Measurements from ENCODE around the gene ATOH8. TPM values are rescaled to one million over a fixed set of nuclear protein-coding genes. Genes with fewer than 3 reads are reported as not detected.

ATOH8 gene
- polyA plus RNA-seq, 1 of the 3 experiments (the other 2 are of a cell fraction), result 5.6 TPM

DNA sequence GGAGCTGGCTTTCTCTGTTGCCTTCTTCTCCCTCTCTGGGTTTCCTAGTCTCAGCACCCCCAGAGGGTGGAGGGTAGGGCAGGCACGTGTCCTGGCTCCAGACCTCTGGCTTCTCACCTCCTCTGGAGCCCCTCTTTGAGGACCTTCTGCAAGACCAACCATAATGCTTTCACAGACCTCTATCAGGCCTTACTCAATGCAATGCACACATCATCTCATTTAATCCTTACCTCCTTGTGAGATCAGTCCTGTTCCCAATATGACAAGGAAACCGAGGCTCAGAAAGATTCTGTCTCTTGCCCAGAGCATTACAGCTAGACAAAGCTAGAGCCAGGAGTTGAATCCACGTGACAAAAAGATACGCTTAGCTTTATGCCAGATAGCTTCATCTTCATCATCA, 8.2 kb downstream of the ATOH8 start:
- 93% methylated on average over 4 of the region's 4 CpGs for whole genome bisulfite sequencing (ENCODE audit: low lambda C conversion rate)
- TF ChIP-seq EZH2phosphoT487 (IDR thresholded peaks at IDR 0.05; ENCODE audit: borderline replicate concordance, low read depth), result no peak
- TF ChIP-seq, protein P1, sequence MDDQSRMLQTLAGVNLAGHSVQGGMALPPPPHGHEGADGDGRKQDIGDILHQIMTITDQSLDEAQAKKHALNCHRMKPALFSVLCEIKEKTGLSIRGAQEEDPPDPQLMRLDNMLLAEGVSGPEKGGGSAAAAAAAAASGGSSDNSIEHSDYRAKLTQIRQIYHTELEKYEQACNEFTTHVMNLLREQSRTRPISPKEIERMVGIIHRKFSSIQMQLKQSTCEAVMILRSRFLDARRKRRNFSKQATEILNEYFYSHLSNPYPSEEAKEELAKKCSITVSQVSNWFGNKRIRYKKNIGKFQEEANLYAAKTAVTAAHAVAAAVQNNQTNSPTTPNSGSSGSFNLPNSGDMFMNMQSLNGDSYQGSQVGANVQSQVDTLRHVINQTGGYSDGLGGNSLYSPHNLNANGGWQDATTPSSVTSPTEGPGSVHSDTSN (IDR thresholded peaks at IDR 0.05), result no peak
- TF ChIP-seq, protein P2, sequence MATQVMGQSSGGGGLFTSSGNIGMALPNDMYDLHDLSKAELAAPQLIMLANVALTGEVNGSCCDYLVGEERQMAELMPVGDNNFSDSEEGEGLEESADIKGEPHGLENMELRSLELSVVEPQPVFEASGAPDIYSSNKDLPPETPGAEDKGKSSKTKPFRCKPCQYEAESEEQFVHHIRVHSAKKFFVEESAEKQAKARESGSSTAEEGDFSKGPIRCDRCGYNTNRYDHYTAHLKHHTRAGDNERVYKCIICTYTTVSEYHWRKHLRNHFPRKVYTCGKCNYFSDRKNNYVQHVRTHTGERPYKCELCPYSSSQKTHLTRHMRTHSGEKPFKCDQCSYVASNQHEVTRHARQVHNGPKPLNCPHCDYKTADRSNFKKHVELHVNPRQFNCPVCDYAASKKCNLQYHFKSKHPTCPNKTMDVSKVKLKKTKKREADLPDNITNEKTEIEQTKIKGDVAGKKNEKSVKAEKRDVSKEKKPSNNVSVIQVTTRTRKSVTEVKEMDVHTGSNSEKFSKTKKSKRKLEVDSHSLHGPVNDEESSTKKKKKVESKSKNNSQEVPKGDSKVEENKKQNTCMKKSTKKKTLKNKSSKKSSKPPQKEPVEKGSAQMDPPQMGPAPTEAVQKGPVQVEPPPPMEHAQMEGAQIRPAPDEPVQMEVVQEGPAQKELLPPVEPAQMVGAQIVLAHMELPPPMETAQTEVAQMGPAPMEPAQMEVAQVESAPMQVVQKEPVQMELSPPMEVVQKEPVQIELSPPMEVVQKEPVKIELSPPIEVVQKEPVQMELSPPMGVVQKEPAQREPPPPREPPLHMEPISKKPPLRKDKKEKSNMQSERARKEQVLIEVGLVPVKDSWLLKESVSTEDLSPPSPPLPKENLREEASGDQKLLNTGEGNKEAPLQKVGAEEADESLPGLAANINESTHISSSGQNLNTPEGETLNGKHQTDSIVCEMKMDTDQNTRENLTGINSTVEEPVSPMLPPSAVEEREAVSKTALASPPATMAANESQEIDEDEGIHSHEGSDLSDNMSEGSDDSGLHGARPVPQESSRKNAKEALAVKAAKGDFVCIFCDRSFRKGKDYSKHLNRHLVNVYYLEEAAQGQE (IDR thresholded peaks at IDR 0.05; ENCODE audit: low read depth, low read length), result no peak
- TF ChIP-seq CHD2 (IDR thresholded peaks at IDR 0.05; ENCODE audit: low read length, partially characterized antibody), result no peak
- TF ChIP-seq RXRA (IDR thresholded peaks at IDR 0.05; ENCODE audit: borderline replicate concordance, low read depth), result no peak
- TF ChIP-seq SMC3 (IDR thresholded peaks at IDR 0.05; ENCODE audit: low read depth, low read length), result no peak
- no peak for TF ChIP-seq CTCF (IDR thresholded peaks at IDR 0.05)
- TF ChIP-seq MXI1 (IDR thresholded peaks at IDR 0.05; ENCODE audit: low read depth, low read length), result no peak
- no peak for TF ChIP-seq RAD21 (IDR thresholded peaks at IDR 0.05; ENCODE audit: low read length)
- H3K9me2 ChIP-seq, result no peaks in the 10 kb centered on the region
- no peak overlapping the region for H2AFZ ChIP-seq (ENCODE audit: low read depth)
- H3K9ac ChIP-seq, result no peak overlapping the region
- H3K4me1 ChIP-seq (ENCODE audit: control insufficient read depth in 1 of 2, insufficient read depth in 2 of 2, low read depth in 1 of 2, low read length in 1 of 2), result peaks cover 5 to 31% of the 10 kb centered on the region in 2 experiments; a peak in 2 of 4 replicates
- peaks cover 74% of the 10 kb centered on the region for H4K20me1 ChIP-seq (ENCODE audit: insufficient read depth)
- peaks cover 11% of the 10 kb centered on the region for H3F3A ChIP-seq (replicated peaks; ENCODE audit: insufficient read depth)
- no peak overlapping the region for H3K27ac ChIP-seq (ENCODE audit: low read depth in 2 of 2, low read length in 1 of 2)
- H3K4me3 ChIP-seq (ENCODE audit: low read depth in 2 of 2, low read length in 1 of 2), result no peak overlapping the region
- peaks cover 0 to 4% of the 10 kb centered on the region in 2 experiments for H3K36me3 ChIP-seq (replicated peaks in 1 of 2; ENCODE audit: control insufficient read depth in 1 of 2, insufficient read depth in 2 of 2, low read length in 1 of 2)
- H3K9me3 ChIP-seq, result no peaks in the 10 kb centered on the region
- peaks cover 97% of the 10 kb centered on the region for H3K79me2 ChIP-seq (ENCODE audit: insufficient read depth)
- H3K4me2 ChIP-seq, result no peak overlapping the region
- no peaks in the 10 kb centered on the region for H3K27me3 ChIP-seq (ENCODE audit: insufficient read depth)
- DNase-seq, result no peak
- ChIA-PET POLR2A (interaction anchor here (1.4 to 2.6 kb wide), 2 partner anchors 7 to 10 kb away, joined by 6 to 7 read pairs; no protein-coding TSS in a partner anchor), CTCF (interaction anchor here (1.2 to 34.7 kb wide), 7 partner anchors 9 to 125 kb away, joined by 3 to 626 read pairs (median 30); no protein-coding TSS in a partner anchor)

Measured in SK-N-SH (cell line).